Measurements from ENCODE around the gene PDCD11.
A peak's percentile ranks its signal among the peaks of the same experiment; 100 is the strongest.

Gene PDCD11

GRCh38 chr10:103475437-103475836 is 79.0 kb downstream of the PDCD11 start:
- H3K9me3 ChIP-seq (replicated peaks; ENCODE audit: insufficient read depth, low read length) = no peaks in the 10 kb centered on the region
- no peaks in the 10 kb centered on the region for H3K79me2 ChIP-seq (ENCODE audit: low read length)
- no peak overlapping the region for H3K4me2 ChIP-seq (ENCODE audit: low read depth, low read length)
- DNase-seq = no peak
- peaks cover 27% of the 10 kb centered on the region for H3F3A ChIP-seq (ENCODE audit: insufficient read depth, low read length)
- H3K27ac ChIP-seq (ENCODE audit: low read length) = no peak overlapping the region
- H4K20me1 ChIP-seq (ENCODE audit: insufficient read depth, low read length) = no peaks in the 10 kb centered on the region
- no peaks in the 10 kb centered on the region for H3K36me3 ChIP-seq (replicated peaks; ENCODE audit: insufficient read depth, low read length)
- H3K4me3 ChIP-seq (ENCODE audit: low read length) = no peak overlapping the region
- H3K9me2 ChIP-seq (replicated peaks; ENCODE audit: insufficient read depth, low read length) = no peaks in the 10 kb centered on the region
- H3K27me3 ChIP-seq (replicated peaks; ENCODE audit: insufficient read depth, low read length) = no peaks in the 10 kb centered on the region
- H3K4me1 ChIP-seq (ENCODE audit: low read length) = peaks cover 32% of the 10 kb centered on the region
- H2AFZ ChIP-seq (ENCODE audit: low read length) = no peak overlapping the region
- H3K9ac ChIP-seq (ENCODE audit: low read length) = no peak overlapping the region
- TF ChIP-seq EZH2phosphoT487 (IDR thresholded peaks at IDR 0.05; ENCODE audit: low read length) (no peak), CTCF (IDR thresholded peaks at IDR 0.05; ENCODE audit: low read length) (no peak), EZH2 (optimal IDR thresholded peaks at IDR 0.05; ENCODE audit: low read depth, low read length) (no peak)

GRCh38 chr10:103476046-103476768 is 79.8 kb downstream of the PDCD11 start:
- Histone ChIP-seq H3K4me1 (ENCODE audit: low read length) (peaks cover 25% of the 10 kb centered on the region), H3K9me2 (replicated peaks; ENCODE audit: insufficient read depth, low read length) (no peaks in the 10 kb centered on the region), H3K27ac (ENCODE audit: low read length) (no peak overlapping the region), H3K9ac (ENCODE audit: low read length) (no peak overlapping the region; the same call in 1 of the 2 replicates), H3K4me3 (ENCODE audit: low read length) (no peak overlapping the region), H3K9me3 (replicated peaks; ENCODE audit: insufficient read depth, low read length) (no peaks in the 10 kb centered on the region), H3F3A (ENCODE audit: insufficient read depth, low read length) (peaks cover 19% of the 10 kb centered on the region), H3K79me2 (ENCODE audit: low read length) (no peaks in the 10 kb centered on the region), H2AFZ (ENCODE audit: low read length) (peak overlapping the region; percentile 70), H3K27me3 (replicated peaks; ENCODE audit: insufficient read depth, low read length) (no peaks in the 10 kb centered on the region), H3K36me3 (replicated peaks; ENCODE audit: insufficient read depth, low read length) (no peaks in the 10 kb centered on the region), H3K4me2 (ENCODE audit: low read depth, low read length) (no peak overlapping the region), H4K20me1 (ENCODE audit: insufficient read depth, low read length) (no peaks in the 10 kb centered on the region)
- TF ChIP-seq CTCF (IDR thresholded peaks at IDR 0.05; ENCODE audit: low read length) (peak; percentile 59), EZH2 (optimal IDR thresholded peaks at IDR 0.05; ENCODE audit: low read depth, low read length) (no peak)
- peak; percentile 31 for DNase-seq

GRCh38 chr10:103478671-103479070 is 82.2 kb downstream of the PDCD11 start:
- no peak for TF ChIP-seq EZH2 (optimal IDR thresholded peaks at IDR 0.05; ENCODE audit: low read depth, low read length)
- no peak for TF ChIP-seq EZH2phosphoT487 (IDR thresholded peaks at IDR 0.05; ENCODE audit: low read length)
- TF ChIP-seq CTCF (IDR thresholded peaks at IDR 0.05; ENCODE audit: low read length) = no peak
- Histone ChIP-seq H3K4me2 (ENCODE audit: low read depth, low read length) (no peak overlapping the region), H2AFZ (ENCODE audit: low read length) (no peak overlapping the region), H3K9me3 (replicated peaks; ENCODE audit: insufficient read depth, low read length) (no peaks in the 10 kb centered on the region), H3K9ac (ENCODE audit: low read length) (no peak overlapping the region), H3K27me3 (replicated peaks; ENCODE audit: insufficient read depth, low read length) (no peaks in the 10 kb centered on the region), H3K27ac (ENCODE audit: low read length) (no peak overlapping the region), H3K9me2 (replicated peaks; ENCODE audit: insufficient read depth, low read length) (no peaks in the 10 kb centered on the region), H4K20me1 (ENCODE audit: insufficient read depth, low read length) (no peaks in the 10 kb centered on the region), H3K79me2 (ENCODE audit: low read length) (no peaks in the 10 kb centered on the region), H3F3A (ENCODE audit: insufficient read depth, low read length) (no peaks in the 10 kb centered on the region), H3K36me3 (replicated peaks; ENCODE audit: insufficient read depth, low read length) (no peaks in the 10 kb centered on the region), H3K4me1 (ENCODE audit: low read length) (peaks cover 9% of the 10 kb centered on the region), H3K4me3 (ENCODE audit: low read length) (no peak overlapping the region)
- DNase-seq = no peak
